HCT116 (cell line): Measurements from ENCODE around the gene PRKX. TPM values are rescaled to one million over a fixed set of nuclear protein-coding genes. Genes with fewer than 3 reads are reported as not detected.

Experiments
- ATAC-seq: fragments of 200-7000 bp; cut with Tn5 transposase; 2 replicates; pipeline ENCODE4 v1.9.1; 2020; ENCODE audit warnings: mild to moderate bottlenecking, moderate library complexity
- BruUV-seq: library from RNA; stranded (reverse); fragments of 400-500 nt; replicated peaks from 2 replicates; lab custom pipeline; 2021; lab: Mats Ljungman, UMichigan
- CTCF ChIA-PET: fragments of 300-600 bp; sonication (Branson Sonifier 250); formaldehyde crosslinking; loops from one replicate; lab custom pipeline; 2021; ENCODE audit warnings: antibody characterized with exemption; lab: Charles Lee
- POLR2A ChIA-PET: fragments of 300-600, 350-600 bp; sonication (Branson Sonifier 250); formaldehyde crosslinking; loops from one replicate; lab custom pipeline; 2021; ENCODE audit warnings: antibody characterized with exemption; lab: Charles Lee
- RAD21 ChIA-PET, 2 experiments: fragments of 300-600 bp; sonication (Branson Sonifier 250); formaldehyde crosslinking; loops; one replicate each; lab custom pipeline; 2023; ENCODE audit warnings: low total read pairs in 2 of 2; ENCODE audit not compliant: uncharacterized antibody in 2 of 2, unreplicated experiment in 2 of 2, low non-redundant PET in 1 of 2; lab: Charles Lee
- DNase-seq: peaks from one replicate; pipeline ENCODE4 v3.0.0-alpha.2; 2010; ENCODE audit warnings: low read depth, low spot score
- H2AFZ ChIP-seq: fragments of 200-600 bp; shearing (Covaris generic), sonication (generic); 2 replicates; pipeline ENCODE4 v1.6.1; 2017; ENCODE audit warnings: low read depth, mixed run types, mixed read lengths, antibody characterized with exemption, low read length; ENCODE audit not compliant: poor library complexity, severe bottlenecking
- H3K27ac ChIP-seq: 2 replicates; pipeline ENCODE4 v1.5.1; 2012; ENCODE audit warnings: low read depth, low read length
- H3K27me3 ChIP-seq: fragments of 200-600 bp; sonication (generic); 2 replicates; pipeline ENCODE4 v1.6.1; 2016; ENCODE audit warnings: mixed run types, low read length, mixed read lengths; ENCODE audit not compliant: insufficient read depth
- H3K36me3 ChIP-seq, 2 experiments: fragments of 200-500 bp in 1 of 2; fragments of 200-600 bp in 1 of 2; sonication (Bioruptor generic) in 1 of 2; sonication (generic) in 1 of 2; 2 replicates each; pipeline versions ENCODE4 v1.5.1 to v1.6.1; 2014 to 2016; ENCODE audit warnings: low read length in 2 of 2, inconsistent platforms in 1 of 2, mixed read lengths in 1 of 2, mixed run types in 1 of 2; ENCODE audit not compliant: insufficient read depth in 2 of 2, control insufficient read depth in 1 of 2
- H3K4me1 ChIP-seq, 2 experiments: fragments of 200-600 bp in 1 of 2; sonication (generic) in 1 of 2; 2 replicates each; pipeline versions ENCODE4 v1.5.1 to v1.6.1; 2012 to 2017; ENCODE audit warnings: low read length in 2 of 2, inconsistent platforms in 1 of 2, mild to moderate bottlenecking in 1 of 2, mixed read lengths in 1 of 2, mixed run types in 1 of 2, moderate library complexity in 1 of 2; ENCODE audit not compliant: insufficient read depth in 2 of 2, control insufficient read depth in 1 of 2
- H3K4me2 ChIP-seq: fragments of 200-600 bp; sonication (generic); 2 replicates; pipeline ENCODE4 v1.6.1; 2017; ENCODE audit warnings: mixed run types, low read length, mixed read lengths
- H3K4me3 ChIP-seq, 2 experiments: fragments of 200-600 bp in 1 of 2; sonication (generic) in 1 of 2; replicated peaks in 1 of 2; 2 replicates each; pipeline ENCODE4 v1.5.1; 2011 to 2016; ENCODE audit warnings: low read length in 2 of 2, control low read depth in 1 of 2, low read depth in 1 of 2, mild to moderate bottlenecking in 1 of 2, mixed read lengths in 1 of 2, mixed run types in 1 of 2
- H3K79me2 ChIP-seq: fragments of 200-600 bp; sonication (generic); 2 replicates; pipeline ENCODE4 v1.6.1; 2017; ENCODE audit warnings: mild to moderate bottlenecking, mixed run types, low read length, moderate library complexity, mixed read lengths; ENCODE audit not compliant: insufficient read depth
- H3K9ac ChIP-seq: fragments of 200-600 bp; sonication (generic); 2 replicates; pipeline ENCODE4 v1.6.1; 2016; ENCODE audit warnings: low read length, mixed read lengths
- H3K9me2 ChIP-seq: fragments of 200-600 bp; sonication (generic), shearing (Covaris generic); 2 replicates; pipeline ENCODE4 v1.6.1; 2017; ENCODE audit warnings: mixed run types, mild to moderate bottlenecking, moderate library complexity; ENCODE audit not compliant: insufficient read depth
- H3K9me3 ChIP-seq, 2 experiments: fragments of 200-500 bp in 1 of 2; fragments of 200-600 bp in 1 of 2; sonication (Bioruptor generic) in 1 of 2; sonication (generic) in 1 of 2; 2 replicates each; pipeline ENCODE4 v1.6.1; 2014 to 2017; ENCODE audit warnings: low read length in 2 of 2, mixed read lengths in 2 of 2, inconsistent platforms in 1 of 2, low read depth in 1 of 2, mild to moderate bottlenecking in 1 of 2, mixed run types in 1 of 2, moderate library complexity in 1 of 2; ENCODE audit not compliant: control insufficient read depth in 1 of 2, insufficient read depth in 1 of 2
- H4K20me1 ChIP-seq: fragments of 200-600 bp; sonication (generic), shearing (Covaris generic); 2 replicates; pipeline ENCODE4 v1.6.1; 2017; ENCODE audit warnings: mixed run types, mild to moderate bottlenecking, moderate library complexity; ENCODE audit not compliant: insufficient read depth
- CEBPB ChIP-seq: IDR thresholded peaks from 2 replicates; pipeline ENCODE4 v1.6.1; 2012; ENCODE audit warnings: low read depth
- CTCF ChIP-seq, 3 experiments: fragments of 200-600 bp in 1 of 3; sonication (generic) in 1 of 3; IDR thresholded peaks in 2 of 3; conservative IDR thresholded peaks in 1 of 3; 2 replicates each; pipeline ENCODE4 v1.5.1; 2012 to 2017; ENCODE audit warnings: low read depth in 2 of 3, low read length in 2 of 3, antibody characterized with exemption in 1 of 3, borderline replicate concordance in 1 of 3, control low read depth in 1 of 3, mild to moderate bottlenecking in 1 of 3, mixed read lengths in 1 of 3, mixed run types in 1 of 3, moderate library complexity in 1 of 3; ENCODE audit not compliant: insufficient read depth in 1 of 3
- EGR1 ChIP-seq: IDR thresholded peaks from 2 replicates; pipeline ENCODE4 v1.6.1; 2012; ENCODE audit warnings: low read depth
- EZH2 ChIP-seq: fragments of 200-600 bp; sonication (generic); IDR thresholded peaks from 2 replicates; pipeline ENCODE4 v1.6.1; 2017; ENCODE audit warnings: antibody characterized with exemption, mixed run types
- FOSL1 ChIP-seq: IDR thresholded peaks from 2 replicates; pipeline ENCODE4 v1.6.1; 2012; ENCODE audit warnings: low read depth
- JUND ChIP-seq: IDR thresholded peaks from 2 replicates; pipeline ENCODE4 v1.6.1; 2012
- POLR2A ChIP-seq: IDR thresholded peaks from 2 replicates; pipeline ENCODE4 v1.7.0; 2011; ENCODE audit warnings: borderline replicate concordance; ENCODE audit not compliant: insufficient read depth, insufficient read length; ENCODE audit errors: extremely low read depth
- RAD21 ChIP-seq: IDR thresholded peaks from 2 replicates; pipeline ENCODE4 v1.6.1; 2012; ENCODE audit warnings: low read depth, mild to moderate bottlenecking
- REST ChIP-seq: IDR thresholded peaks from 2 replicates; pipeline ENCODE4 v1.6.1; 2012; ENCODE audit warnings: low read depth
- SIN3A ChIP-seq: IDR thresholded peaks from 2 replicates; pipeline ENCODE4 v1.6.1; 2012; ENCODE audit warnings: low read depth
- SP1 ChIP-seq: IDR thresholded peaks from 2 replicates; pipeline ENCODE4 v1.6.1; 2012; ENCODE audit warnings: low read depth
- YY1 ChIP-seq: IDR thresholded peaks from 2 replicates; pipeline ENCODE4 v1.6.1; 2011; ENCODE audit warnings: low read length, low read depth, moderate library complexity, mild to moderate bottlenecking; ENCODE audit not compliant: insufficient replicate concordance; ENCODE audit errors: extremely low read depth
- intact Hi-C: fragments of 100-400 bp; cut with micrococcal nuclease; formaldehyde crosslinking; loops from 2 replicates; pipeline ENCODE4 v1.10.0; 2022
- total RNA-seq: library from RNA; stranded (reverse); gene quantifications from one replicate; pipeline ENCODE4 v1.2.1, GENCODE V29; 2021; ENCODE audit not compliant: unreplicated experiment

The PRKX gene
- total RNA-seq, 1 experiment from 2014 or later, result 26.7 TPM

- RAD21 ChIA-PET, result no interaction called here
- H3K79me2 ChIP-seq, result no peaks in the 10 kb centered on the region
- H2AFZ ChIP-seq, result no peak overlapping the region
- POLR2A ChIA-PET, result no interaction called here
- H3K9me3 ChIP-seq, result no peaks in the 10 kb centered on the region
- BruUV-seq, result no TSS peak
- CTCF ChIA-PET, result no interaction called here
- DNase-seq (no peak), ATAC-seq (no peak)
- no peaks in the 10 kb centered on the region for H4K20me1 ChIP-seq
- no peaks in the 10 kb centered on the region for H3K9me2 ChIP-seq
- H3K9ac ChIP-seq, result no peak overlapping the region
- H3K4me1 ChIP-seq, result no peaks in the 10 kb centered on the region
- intact Hi-C loops, result no loop called here
- no peaks in the 10 kb centered on the region for H3K27me3 ChIP-seq
- no peaks in the 10 kb centered on the region for H3K36me3 ChIP-seq
- TF ChIP-seq CEBPB (no peak), JUND (no peak), REST (no peak), POLR2A (no peak), EZH2 (no peak), FOSL1 (no peak), SIN3A (no peak), YY1 (no peak), SP1 (no peak), CTCF (IDR thresholded peaks at IDR 0.05 in 2 of 3, conservative IDR thresholded peaks at IDR 0.05 in 1 of 3; ENCODE audit: borderline replicate concordance in 1 of 3, insufficient read depth in 1 of 3, low read depth in 2 of 3, low read length in 2 of 3) (no peak), RAD21 (no peak), EGR1 (no peak)
- no peak overlapping the region for H3K27ac ChIP-seq
- no peak overlapping the region for H3K4me3 ChIP-seq
- no peak overlapping the region for H3K4me2 ChIP-seq
These were observed 121.3 kb downstream of the PRKX start for GRCh38 chrX:3592184-3592583.
